HUES48 (cell line): ENCODE measurements around the gene PACS1.

Experiments used
- H3K27ac ChIP-seq: one replicate; pipeline ENCODE4 v1.7.0; 2013; ENCODE audit warnings: low read depth, low read length, inconsistent platforms
- H3K27me3 ChIP-seq: 2 replicates; pipeline ENCODE4 v1.6.1; 2013; ENCODE audit warnings: mild to moderate bottlenecking, low read length; ENCODE audit not compliant: control insufficient read depth, insufficient read depth
- H3K36me3 ChIP-seq: 2 replicates; pipeline ENCODE4 v1.6.1; 2013; ENCODE audit warnings: low read length; ENCODE audit not compliant: control insufficient read depth, insufficient read depth
- H3K4me1 ChIP-seq: 2 replicates; pipeline ENCODE4 v1.6.1; 2013; ENCODE audit warnings: mild to moderate bottlenecking, low read length; ENCODE audit not compliant: control insufficient read depth, insufficient read depth
- H3K4me3 ChIP-seq: 2 replicates; pipeline ENCODE4 v1.5.1; 2013; ENCODE audit warnings: mild to moderate bottlenecking, low read depth, low read length
- H3K9ac ChIP-seq: 2 replicates; pipeline ENCODE4 v1.6.1; 2013; ENCODE audit warnings: mild to moderate bottlenecking, low read depth, low read length, moderate library complexity
- H3K9me3 ChIP-seq: 2 replicates; pipeline ENCODE4 v1.6.1; 2013; ENCODE audit warnings: low read length; ENCODE audit not compliant: control insufficient read depth, insufficient read depth

Gene PACS1

DNA sequence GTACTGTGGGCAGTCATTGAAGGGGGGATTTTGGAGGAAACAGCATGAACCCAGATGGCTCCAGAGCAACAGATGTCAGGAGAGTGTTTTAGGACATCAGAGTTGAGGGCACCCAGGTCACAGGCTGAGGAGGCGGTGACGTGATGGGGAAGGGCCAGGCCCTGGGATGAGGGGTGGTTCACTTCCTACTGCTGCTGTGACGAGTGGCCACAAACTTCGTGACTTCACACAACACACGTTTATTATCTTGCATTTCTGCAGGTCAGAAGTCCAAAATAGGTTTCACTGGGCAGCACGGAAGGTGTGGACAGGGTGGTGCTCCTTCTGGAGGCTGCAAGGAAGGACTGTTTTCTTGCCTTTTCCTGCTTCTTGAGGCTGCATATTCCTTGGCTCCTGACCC is 120.7 kb downstream of the PACS1 start:
- Histone ChIP-seq H3K9me3 (no peaks in the 10 kb centered on the region), H3K9ac (no peak overlapping the region), H3K4me3 (no peak overlapping the region), H3K27ac (no peak overlapping the region), H3K27me3 (no peaks in the 10 kb centered on the region), H3K4me1 (no peaks in the 10 kb centered on the region), H3K36me3 (peaks cover 9% of the 10 kb centered on the region)

DNA sequence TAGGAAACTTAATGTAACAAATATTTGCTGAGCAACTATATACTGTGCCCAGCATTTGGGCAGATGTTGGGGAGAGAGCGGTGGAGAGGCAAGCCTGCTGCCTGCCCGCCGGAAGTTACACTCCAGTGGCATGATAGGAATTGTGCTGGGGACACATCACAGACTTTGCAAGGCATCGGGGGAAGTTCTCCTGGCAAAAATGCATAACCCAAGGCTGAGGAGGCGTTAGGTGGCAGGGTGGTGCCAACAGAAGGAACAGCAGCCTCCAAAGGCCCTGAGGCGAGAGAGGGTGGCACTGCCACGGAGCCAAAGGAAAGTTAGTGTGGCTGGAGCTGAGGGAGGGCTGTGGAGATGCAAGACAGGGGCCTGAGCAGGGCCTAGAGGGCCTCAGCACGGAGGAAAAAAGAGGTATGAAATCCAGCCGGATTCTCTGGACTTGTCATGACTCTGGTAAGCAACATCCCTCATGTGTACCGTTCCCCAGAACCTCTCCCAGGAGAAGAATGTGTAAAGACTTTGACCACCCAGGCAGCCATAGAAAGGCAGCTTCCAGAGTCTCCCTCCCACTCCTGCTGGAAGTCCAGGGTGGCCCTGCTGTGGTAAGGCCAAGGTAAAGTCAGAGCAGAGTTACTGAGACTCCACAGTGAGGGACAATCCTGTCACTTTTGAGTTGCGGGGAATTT is 122.2 kb downstream of the PACS1 start:
- Histone ChIP-seq H3K27me3 (no peaks in the 10 kb centered on the region), H3K27ac (no peak overlapping the region), H3K9ac (no peak overlapping the region), H3K4me3 (no peak overlapping the region), H3K4me1 (no peaks in the 10 kb centered on the region), H3K36me3 (peaks cover 9% of the 10 kb centered on the region), H3K9me3 (no peaks in the 10 kb centered on the region)

DNA sequence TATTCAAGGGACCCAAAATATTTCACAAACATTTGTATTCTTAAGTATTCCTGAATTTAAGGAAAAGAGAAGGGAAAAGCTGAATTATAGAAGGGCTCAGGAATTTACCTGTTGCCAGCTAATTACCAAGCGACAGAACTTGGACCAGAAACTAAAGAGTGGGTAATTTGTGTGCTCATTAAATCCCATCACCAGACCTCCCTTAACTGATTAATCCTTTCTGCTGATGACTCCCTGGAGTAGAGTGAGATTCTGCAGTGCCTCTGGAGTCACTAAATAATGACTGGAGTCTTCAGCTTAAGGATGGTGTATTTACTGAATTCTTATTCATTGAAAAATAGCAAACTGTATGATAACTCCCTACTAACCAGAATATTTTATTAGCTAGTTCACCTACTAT is 124.3 kb downstream of the PACS1 start:
- Histone ChIP-seq H3K27me3 (no peaks in the 10 kb centered on the region), H3K9me3 (no peaks in the 10 kb centered on the region), H3K36me3 (peaks cover 15% of the 10 kb centered on the region), H3K27ac (no peak overlapping the region), H3K4me3 (no peak overlapping the region), H3K4me1 (no peaks in the 10 kb centered on the region), H3K9ac (no peak overlapping the region)

DNA sequence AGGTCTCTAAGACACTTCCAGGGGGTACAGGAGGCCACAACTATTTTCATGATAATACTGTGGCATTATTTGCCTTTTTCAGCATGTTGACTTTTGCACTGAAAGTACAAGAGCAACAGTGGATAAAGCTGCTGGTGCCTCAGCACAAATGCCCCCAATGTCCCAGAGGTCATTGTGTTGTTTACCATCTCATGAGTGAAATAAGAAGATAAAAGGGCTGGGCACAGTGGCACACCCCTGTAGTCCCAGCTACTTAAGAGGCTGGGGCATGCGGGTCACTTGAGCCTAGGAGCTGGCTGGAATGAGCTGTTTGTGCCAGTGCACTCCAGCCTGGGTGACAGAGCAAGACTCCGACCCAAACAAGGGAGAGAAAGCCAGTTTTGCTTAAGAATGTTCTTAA is 125.8 kb downstream of the PACS1 start:
- Histone ChIP-seq H3K36me3 (peaks cover 15% of the 10 kb centered on the region), H3K27me3 (no peaks in the 10 kb centered on the region)

DNA sequence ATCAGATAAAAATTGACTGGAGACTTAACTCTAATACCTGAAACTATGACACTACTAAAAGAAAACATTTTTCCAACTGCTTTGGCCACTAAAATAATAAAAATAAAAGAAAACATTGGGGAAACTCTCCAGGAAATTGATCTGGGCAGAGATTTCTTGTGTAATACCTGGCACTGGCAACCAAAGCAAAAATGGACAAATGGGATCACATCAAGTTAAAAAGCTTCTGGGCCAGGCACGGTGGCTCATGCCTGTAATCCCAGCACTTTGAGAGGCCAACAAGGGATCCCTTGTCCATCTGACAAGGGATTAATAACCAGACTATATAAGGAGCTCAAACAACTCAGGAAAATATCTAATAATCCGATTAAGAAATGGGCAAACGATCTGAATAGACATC is 133.8 kb downstream of the PACS1 start:
- Histone ChIP-seq H3K4me1 (no peaks in the 10 kb centered on the region), H3K36me3 (no peaks in the 10 kb centered on the region), H3K27ac (no peak overlapping the region), H3K9me3 (no peaks in the 10 kb centered on the region; the same call in 1 of the 2 replicates), H3K9ac (no peak overlapping the region), H3K4me3 (no peak overlapping the region), H3K27me3 (no peaks in the 10 kb centered on the region)

More for the DNA sequence above, 125.8 kb downstream of the PACS1 start:
- H3K9me3 ChIP-seq: no peaks in the 10 kb centered on the region
- H3K4me3 ChIP-seq: no peak overlapping the region
- no peak overlapping the region for H3K9ac ChIP-seq
- no peak overlapping the region for H3K27ac ChIP-seq
- no peaks in the 10 kb centered on the region for H3K4me1 ChIP-seq

DNA sequence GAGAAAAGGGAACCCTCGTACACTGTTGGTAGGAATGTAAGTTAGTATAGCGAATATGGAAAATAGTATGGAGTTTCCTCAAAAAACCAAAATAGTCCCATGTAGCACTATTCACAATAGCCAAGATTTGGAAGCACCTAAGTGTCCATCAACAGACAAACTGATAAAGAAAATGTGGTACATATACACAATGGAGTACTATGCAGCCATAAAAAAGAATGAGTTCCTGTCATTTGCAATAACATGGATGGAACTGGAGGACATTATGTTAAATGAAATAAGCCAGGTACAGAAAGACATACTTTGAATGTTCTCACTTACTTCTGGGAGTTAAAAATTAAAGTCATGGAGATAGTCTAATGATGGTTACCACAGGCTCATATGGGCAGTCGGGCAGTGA is 134.3 kb downstream of the PACS1 start:
- Histone ChIP-seq H3K27me3 (no peaks in the 10 kb centered on the region), H3K9ac (no peak overlapping the region), H3K4me1 (no peaks in the 10 kb centered on the region), H3K27ac (no peak overlapping the region), H3K36me3 (no peaks in the 10 kb centered on the region), H3K4me3 (no peak overlapping the region), H3K9me3 (no peaks in the 10 kb centered on the region; the same call in 1 of the 2 replicates)

DNA sequence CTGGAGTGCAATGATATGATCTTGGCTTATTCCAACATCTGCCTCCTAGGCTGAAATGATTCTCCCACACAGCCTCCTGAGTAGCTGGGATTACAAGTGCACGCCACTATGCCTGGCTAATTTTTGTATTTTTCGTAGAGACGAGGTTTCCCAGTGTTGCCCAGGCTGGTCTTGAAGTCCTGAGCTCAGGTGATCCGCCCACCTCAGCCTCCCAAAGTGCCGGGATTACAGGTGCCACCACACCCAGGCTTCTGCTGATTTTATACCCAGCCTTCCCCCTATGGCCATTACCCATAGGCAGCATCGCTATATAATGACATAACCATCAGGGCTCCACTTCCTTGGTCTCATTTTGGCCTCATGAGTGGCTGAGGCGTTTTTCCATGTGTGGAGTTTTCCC is 137.7 kb downstream of the PACS1 start:
- H3K4me3 ChIP-seq: no peak overlapping the region
- no peaks in the 10 kb centered on the region for H3K27me3 ChIP-seq
- no peak overlapping the region for H3K9ac ChIP-seq
- H3K4me1 ChIP-seq: no peaks in the 10 kb centered on the region
- no peaks in the 10 kb centered on the region for H3K9me3 ChIP-seq
- H3K27ac ChIP-seq: no peak overlapping the region
- no peaks in the 10 kb centered on the region for H3K36me3 ChIP-seq

DNA sequence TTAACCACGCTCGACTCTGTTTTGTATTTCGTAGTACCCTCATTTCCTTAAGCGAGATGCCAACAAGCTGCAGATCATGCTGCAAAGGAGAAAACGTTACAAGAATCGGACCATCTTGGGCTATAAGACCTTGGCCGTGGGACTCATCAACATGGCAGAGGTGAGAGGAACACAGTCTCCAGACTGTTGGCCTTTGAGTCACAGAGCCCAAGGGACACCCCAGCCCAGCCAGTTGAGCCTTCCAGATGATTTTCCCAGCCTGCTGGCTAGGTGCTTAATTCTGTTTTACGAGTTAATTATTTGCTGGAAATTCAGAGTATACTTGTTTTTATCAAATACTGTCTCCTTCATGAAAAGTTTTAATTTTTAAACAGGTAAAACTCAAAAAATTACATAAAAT is 141.0 kb downstream of the PACS1 start:
- Histone ChIP-seq H3K27me3 (no peaks in the 10 kb centered on the region), H3K27ac (no peak overlapping the region), H3K36me3 (no peaks in the 10 kb centered on the region; the same call in 1 of the 2 replicates), H3K9me3 (no peaks in the 10 kb centered on the region), H3K4me3 (no peak overlapping the region), H3K4me1 (no peaks in the 10 kb centered on the region), H3K9ac (no peak overlapping the region)

DNA sequence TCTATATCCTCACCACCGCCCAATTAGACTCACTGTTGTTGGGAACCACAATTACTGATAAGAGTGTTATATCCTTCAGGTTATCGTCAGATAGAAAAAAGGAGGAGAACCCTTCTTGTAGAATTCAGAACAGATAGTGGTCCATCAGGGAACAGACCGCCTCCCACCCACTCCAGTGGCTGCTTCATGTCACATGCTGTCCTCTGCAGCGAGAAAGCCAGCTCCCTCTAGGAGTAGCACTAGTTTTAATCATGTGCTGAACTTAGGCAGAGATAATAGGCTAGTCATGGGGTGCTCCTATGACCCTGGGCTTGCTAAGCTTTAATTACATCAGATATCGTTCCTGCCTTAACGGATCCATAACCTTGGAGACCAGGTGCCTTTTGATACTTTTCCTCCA is 146.8 kb downstream of the PACS1 start:
- Histone ChIP-seq H3K9me3 (no peaks in the 10 kb centered on the region), H3K9ac (no peak overlapping the region), H3K27me3 (no peaks in the 10 kb centered on the region), H3K27ac (no peak overlapping the region), H3K4me3 (no peak overlapping the region), H3K36me3 (peaks cover 36% of the 10 kb centered on the region), H3K4me1 (no peaks in the 10 kb centered on the region)

DNA sequence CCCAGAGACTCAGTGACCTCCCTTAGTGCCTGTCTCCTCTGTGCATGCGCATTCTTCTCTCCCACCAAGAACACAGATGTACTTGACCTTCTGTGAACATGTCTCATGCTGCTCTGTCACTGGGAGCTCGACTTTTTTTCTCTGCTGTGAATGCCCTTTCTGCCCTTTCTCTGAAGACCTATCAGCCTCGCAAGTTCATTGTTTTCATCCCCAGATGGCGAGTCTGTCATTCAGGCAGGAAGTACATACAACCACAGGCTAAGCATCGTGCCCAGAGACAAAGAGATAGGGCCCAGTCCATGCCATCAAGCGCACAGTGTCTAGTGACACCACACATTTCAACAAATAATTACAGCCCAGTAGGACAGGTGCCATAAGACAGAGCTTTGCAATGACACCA is 148.0 kb downstream of the PACS1 start:
- Histone ChIP-seq H3K4me3 (no peak overlapping the region), H3K36me3 (peaks cover 36% of the 10 kb centered on the region), H3K27ac (no peak overlapping the region), H3K27me3 (no peaks in the 10 kb centered on the region), H3K4me1 (peaks cover 6% of the 10 kb centered on the region), H3K9me3 (no peaks in the 10 kb centered on the region), H3K9ac (no peak overlapping the region)

DNA sequence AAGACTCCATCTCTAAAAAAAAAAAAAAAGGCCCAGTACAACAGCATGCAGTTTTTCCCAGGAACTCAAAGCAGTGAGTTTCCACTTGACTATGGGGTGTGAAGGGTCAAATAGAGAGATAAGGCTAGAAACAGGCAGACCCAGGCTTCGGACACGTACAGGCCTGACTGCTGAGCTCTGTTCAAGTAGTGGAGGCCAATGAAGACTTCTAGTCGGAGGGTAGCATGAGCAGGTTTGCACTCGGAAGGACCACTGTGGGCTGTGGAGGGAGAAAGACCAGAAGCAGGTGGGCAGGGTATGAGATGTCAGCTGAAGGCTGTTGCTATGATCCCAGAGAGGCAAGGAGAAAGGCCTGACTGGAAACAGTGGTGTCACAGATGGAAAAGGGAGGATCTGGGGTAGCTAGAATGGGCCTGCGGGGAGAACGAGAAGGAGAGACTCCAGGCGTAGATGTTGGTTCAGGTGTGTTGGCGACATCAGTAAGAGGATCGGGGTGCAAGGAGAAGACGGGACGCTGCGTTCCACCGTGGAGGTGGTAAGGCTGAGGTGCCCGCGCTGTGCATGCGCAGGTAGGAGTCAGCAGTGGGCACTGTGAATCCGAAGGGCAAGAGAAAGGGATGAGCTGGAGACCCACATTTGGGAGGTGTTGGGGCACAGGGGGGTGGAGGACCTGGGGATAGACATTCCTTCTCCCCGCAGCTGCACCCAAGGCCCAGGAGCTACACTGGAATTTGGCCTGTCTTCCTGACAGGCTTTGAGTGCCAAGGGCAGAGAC is 149.0 kb downstream of the PACS1 start:
- Histone ChIP-seq H3K9me3 (no peaks in the 10 kb centered on the region), H3K27ac (no peak overlapping the region), H3K27me3 (no peaks in the 10 kb centered on the region), H3K36me3 (peaks cover 36% of the 10 kb centered on the region), H3K4me3 (no peak overlapping the region), H3K4me1 (peaks cover 6% of the 10 kb centered on the region), H3K9ac (no peak overlapping the region)
